ENCODE results near the gene LMF2. TPM values are rescaled to one million over a fixed set of nuclear protein-coding genes. Genes with fewer than 3 reads are reported as not detected.

Gene LMF2
- total and polyA plus RNA-seq, 2 of the 4 experiments (the other 2 are of a cell fraction): 16.8 to 82.6 TPM

- no peak overlapping the region for H4K91ac ChIP-seq (ENCODE audit: insufficient read depth, low read depth, low read length)
- no peak overlapping the region for H2AK5ac ChIP-seq (ENCODE audit: low read depth, low read length)
- ChIA-PET CTCF (no interaction called here), POLR2A (ENCODE audit: unreplicated experiment) (no interaction called here)
- no peak overlapping the region for H3K23ac ChIP-seq (ENCODE audit: low read depth, low read length)
- in situ Hi-C loops (cut with MboI; ENCODE audit: low sequenced_read_pairs): no loop called here
- peaks cover 3 to 8% of the 10 kb centered on the region in 2 experiments; a peak in 1 of 4 replicates for H3K79me1 ChIP-seq (ENCODE audit: low read depth in 1 of 2, low read length in 2 of 2)
- H2BK20ac ChIP-seq (ENCODE audit: low read depth, low read length): no peak overlapping the region
- no peak overlapping the region for H3K27ac ChIP-seq (ENCODE audit: insufficient read depth, low read length)
- intact Hi-C loops (cut with micrococcal nuclease): no loop called here
- no peak overlapping the region for H3K56ac ChIP-seq (ENCODE audit: extremely low read depth, insufficient read depth, low read length)
- H4K20me1 ChIP-seq (ENCODE audit: insufficient read depth, low read length): peaks cover 14% of the 10 kb centered on the region
- no peak overlapping the region for H3K4me3 ChIP-seq (ENCODE audit: insufficient read depth, low read depth, low read length)
- no peak for DNase-seq
- no peak overlapping the region for H4K5ac ChIP-seq (ENCODE audit: low read depth, low read length)
- no peak overlapping the region for H3K4ac ChIP-seq (ENCODE audit: low read depth, low read length)
- H3K18ac ChIP-seq (ENCODE audit: low read depth, low read length): no peak overlapping the region
- no peak overlapping the region for H4K8ac ChIP-seq (ENCODE audit: low read depth in 2 of 2, low read length in 2 of 2)
- WGBS, 2 experiments (ENCODE audit: extremely low coverage in 2 of 2, insufficient read length in 1 of 2): 94% methylated on average over 7 of the region's 18 CpGs; no CpG with 5 or more reads in 1 of the 2 experiments
- H2AFZ ChIP-seq (replicated peaks; ENCODE audit: low read length, poor library complexity): no peak overlapping the region
- H3K4me2 ChIP-seq (ENCODE audit: low read depth, low read length): no peak overlapping the region
- H3K9me3 ChIP-seq (ENCODE audit: control insufficient read depth, insufficient read depth, low read length): no peaks in the 10 kb centered on the region
- H3K9ac ChIP-seq (ENCODE audit: low read depth, low read length): no peak overlapping the region
- no peak overlapping the region for H2AK9ac ChIP-seq (replicated peaks; ENCODE audit: low read depth, low read length, poor library complexity)
- H2BK5ac ChIP-seq (ENCODE audit: low read depth, low read length, poor library complexity, severe bottlenecking): no peak overlapping the region
- H3K14ac ChIP-seq (replicated peaks; ENCODE audit: low read depth, low read length): no peak overlapping the region
- 0 out of 2 replicates have a peak, but pooled peaks cover 3% of the 10 kb centered on the region for H3K9me1 ChIP-seq (ENCODE audit: insufficient read depth, low read length)
- no TSS peak for BruUV-seq (replicated peaks)
- H3K36me3 ChIP-seq (ENCODE audit: control insufficient read depth, insufficient read depth, low read length): peaks cover 66% of the 10 kb centered on the region
- TF ChIP-seq RAD21 (IDR thresholded peaks at IDR 0.05; ENCODE audit: low read length): no peak
- no peak for TF ChIP-seq FOS (IDR thresholded peaks at IDR 0.05; ENCODE audit: low read depth, low read length)
- no peak for TF ChIP-seq NFE2L2 (IDR thresholded peaks at IDR 0.05; ENCODE audit: low read depth, low read length)
- TF ChIP-seq RFX5 (IDR thresholded peaks at IDR 0.05; ENCODE audit: low read depth, low read length): no peak
- dilution Hi-C loops (cut with HindIII; ENCODE audit: low sequenced_read_pairs, unreplicated experiment): no loop called here
- H3K27me3 ChIP-seq (ENCODE audit: control insufficient read depth, insufficient read depth, low read length): no peaks in the 10 kb centered on the region
- ATAC-seq (ENCODE audit: low read depth): no peak
- H3K4me1 ChIP-seq (ENCODE audit: control insufficient read depth, insufficient read depth, low read length): no peaks in the 10 kb centered on the region
- H2BK15ac ChIP-seq (ENCODE audit: low read depth, low read length): no peak overlapping the region
- H2BK120ac ChIP-seq (ENCODE audit: low read depth, low read length): no peak overlapping the region
These were observed 52.3 kb downstream of the LMF2 start for GRCh38 chr22:50455201-50455600.

All from IMR-90 (cell line).